Measurements from ENCODE around the gene FAIM2.

FAIM2 gene

GRCh38 chr12:49828133-49829091, 75.3 kb downstream of the FAIM2 start, which contains the start of gene NCKAP5L:
Gene NCKAP5L, minus strand, starts transcription at chr12:49828413. Its CDS starts 24,369 bp downstream, at chr12:49804044.
- TF ChIP-seq CTCF (IDR thresholded peaks at IDR 0.05; ENCODE audit: low read depth, low read length, missing control alignments): no peak
- DNase-seq (ENCODE audit: low read depth): peak; percentile 84
- H3K4me3 ChIP-seq (ENCODE audit: low read depth, low read length): peak within 1 kb of the TSS; percentile 57

GRCh38 chr12:49827401-49828099, 76.2 kb downstream of the FAIM2 start:
- no peak for TF ChIP-seq CTCF (IDR thresholded peaks at IDR 0.05; ENCODE audit: low read depth, low read length, missing control alignments)
- peak overlapping the region; percentile 57 for H3K4me3 ChIP-seq (ENCODE audit: low read depth, low read length)
- DNase-seq (ENCODE audit: low read depth): no peak

- DNase-seq (ENCODE audit: low read depth): no peak
- peak overlapping the region; percentile 57 for H3K4me3 ChIP-seq (ENCODE audit: low read depth, low read length)
- no peak for TF ChIP-seq CTCF (IDR thresholded peaks at IDR 0.05; ENCODE audit: low read depth, low read length, missing control alignments)
Measured at GRCh38 chr12:49827051-49827400, 76.7 kb downstream of the FAIM2 start.

DNA sequence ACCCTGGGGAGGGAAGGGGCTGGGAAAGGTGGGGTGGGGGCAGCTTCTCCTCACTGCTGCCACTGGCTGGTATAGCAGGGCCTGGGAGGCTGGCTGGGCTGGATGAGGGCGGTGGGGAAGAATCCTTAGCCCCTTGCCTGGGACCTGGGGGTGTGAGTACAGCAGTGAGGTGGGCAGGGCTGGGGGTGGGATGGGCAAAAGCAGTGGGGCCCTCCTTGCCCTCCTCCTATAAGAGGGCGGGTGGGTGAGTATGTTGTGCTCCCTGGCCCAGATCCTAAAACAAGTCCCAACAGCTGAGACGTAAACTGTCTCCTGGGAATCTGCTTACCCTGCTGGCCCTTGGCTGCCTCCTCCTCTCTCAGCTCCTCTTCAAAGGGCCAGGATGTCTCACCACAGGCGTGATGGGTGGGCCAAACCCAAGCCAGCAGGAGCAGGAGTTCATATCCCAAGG, 77.7 kb downstream of the FAIM2 start:
- no peak for DNase-seq (ENCODE audit: low read depth)
- TF ChIP-seq CTCF (IDR thresholded peaks at IDR 0.05; ENCODE audit: low read depth, low read length, missing control alignments): no peak
- no peak overlapping the region for H3K4me3 ChIP-seq (ENCODE audit: low read depth, low read length)

DNA sequence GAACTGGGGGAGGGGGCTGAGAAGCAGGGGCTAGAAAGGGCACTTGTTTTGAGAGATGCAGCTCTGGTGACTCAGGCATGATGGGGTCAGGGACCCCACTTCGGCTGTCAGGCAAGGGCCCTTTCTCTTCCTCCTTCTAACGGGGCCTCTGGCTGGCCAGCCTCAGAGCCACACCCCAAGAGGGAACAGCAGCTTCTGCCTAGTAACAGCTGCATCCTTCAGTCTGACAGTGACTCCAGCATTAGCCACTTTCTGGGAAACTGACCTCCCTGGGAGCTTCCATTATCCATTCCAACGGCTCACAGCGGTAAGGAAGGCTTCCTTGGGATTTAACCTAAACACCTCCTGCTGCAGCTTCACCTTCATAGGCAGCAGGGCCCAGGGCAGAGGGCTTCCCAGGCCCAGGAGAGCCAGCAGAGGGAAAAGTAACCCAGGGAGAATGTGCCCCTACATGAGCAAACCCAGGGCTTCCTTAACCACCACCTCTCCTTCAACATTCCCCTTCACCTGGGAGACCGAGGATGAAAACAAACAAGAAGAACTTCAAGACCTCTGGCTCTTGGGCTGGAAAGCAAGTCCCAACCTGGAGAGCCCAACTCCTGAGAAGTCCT, 78.2 kb downstream of the FAIM2 start:
- no peak for TF ChIP-seq CTCF (IDR thresholded peaks at IDR 0.05; ENCODE audit: low read depth, low read length, missing control alignments)
- DNase-seq (ENCODE audit: low read depth): no peak
- no peak overlapping the region for H3K4me3 ChIP-seq (ENCODE audit: low read depth, low read length)

DNA sequence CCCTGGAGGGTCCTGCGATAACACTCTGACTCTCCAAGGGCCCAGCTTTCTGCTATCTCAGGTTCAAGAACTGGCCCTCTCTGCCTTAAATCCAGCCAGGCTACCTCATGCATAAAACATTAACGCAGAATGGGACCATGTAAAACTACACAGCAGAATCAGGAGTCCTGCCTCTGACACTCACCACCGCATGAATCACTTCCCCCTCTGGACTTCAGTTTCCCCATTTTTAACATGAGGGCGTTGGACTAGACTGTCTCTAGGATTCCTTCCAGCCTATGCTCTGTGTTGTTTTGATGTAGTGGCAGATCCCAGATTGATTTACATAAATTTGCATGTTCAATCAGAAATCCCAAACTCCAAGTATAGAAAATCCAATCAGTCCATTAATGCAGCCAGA, 78.8 kb downstream of the FAIM2 start:
- no peak for DNase-seq (ENCODE audit: low read depth)
- H3K4me3 ChIP-seq (ENCODE audit: low read depth, low read length): no peak overlapping the region
- no peak for TF ChIP-seq CTCF (IDR thresholded peaks at IDR 0.05; ENCODE audit: low read depth, low read length, missing control alignments)

All from GM12864 (cell line).